GM21381 (cell line): Measurements from ENCODE around the gene BCAR3.
"Not testable (repeated sequence)": the region's sequence is repeated elsewhere in the genome, so short reads cannot be mapped to it uniquely, and the experiment has no call there.

Experiments used
- ATAC-seq: cut with Tn5 transposase; IDR thresholded peaks from one replicate; pipeline ENCODE4 v1.9.1; 2021; ENCODE audit warnings: mild to moderate bottlenecking, moderate library complexity; ENCODE audit not compliant: unreplicated experiment

BCAR3 gene

GRCh38 chr1:93690341-93690740, 8.7 kb upstream of the BCAR3 start:
- no peak for ATAC-seq

DNA sequence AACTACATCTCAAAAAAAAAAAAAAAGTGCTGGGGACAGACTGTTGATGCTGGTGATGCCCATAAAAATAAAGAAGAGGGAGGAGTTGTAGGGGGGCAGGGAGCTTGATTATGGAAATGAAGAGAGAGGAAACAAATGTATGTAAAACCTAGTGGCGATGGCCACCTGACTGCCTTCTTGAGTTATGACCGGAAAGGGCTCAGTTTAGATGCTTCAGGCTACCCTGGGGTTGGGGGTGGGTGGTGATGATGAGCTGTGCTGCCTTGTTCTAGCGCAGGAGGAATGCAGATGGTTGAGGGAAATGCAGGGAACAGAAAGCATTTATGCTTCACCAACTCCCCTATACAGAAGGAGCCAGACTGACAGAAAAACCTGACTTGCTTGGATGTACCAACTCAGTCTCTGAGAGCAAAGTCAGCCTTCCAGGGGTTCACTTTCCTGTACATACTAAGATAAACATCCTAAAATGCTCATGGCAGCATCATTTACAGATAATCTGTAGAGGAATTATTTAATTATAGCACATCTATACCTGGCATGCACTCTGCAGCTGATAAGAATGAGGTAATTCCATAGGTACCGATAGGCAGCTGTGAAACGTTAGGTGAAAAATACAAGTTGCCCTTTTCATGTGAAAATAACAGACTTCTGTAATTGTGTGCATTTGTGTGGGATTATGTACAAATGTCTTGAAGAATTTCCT, 8.0 kb upstream of the BCAR3 start:
- no peak for ATAC-seq

DNA sequence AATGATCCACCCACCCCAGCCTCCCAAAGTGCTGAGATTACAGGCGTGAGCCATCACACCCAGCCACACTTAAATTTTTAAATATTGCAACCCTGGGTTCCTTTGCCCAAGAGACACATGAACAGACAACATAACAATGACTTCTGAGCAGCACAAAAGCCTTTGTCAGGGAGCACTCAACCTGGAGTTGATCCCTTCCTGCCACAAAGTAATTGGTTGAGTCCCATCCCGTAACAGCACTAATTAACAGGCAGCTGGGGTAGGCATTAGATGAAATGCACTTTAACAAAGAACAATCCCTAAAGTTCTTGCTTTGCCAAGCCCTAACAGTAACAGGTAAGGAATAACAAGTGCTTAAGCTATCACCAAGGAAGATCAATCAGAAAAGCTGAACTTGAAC, 5.9 kb upstream of the BCAR3 start:
- no peak for ATAC-seq

DNA sequence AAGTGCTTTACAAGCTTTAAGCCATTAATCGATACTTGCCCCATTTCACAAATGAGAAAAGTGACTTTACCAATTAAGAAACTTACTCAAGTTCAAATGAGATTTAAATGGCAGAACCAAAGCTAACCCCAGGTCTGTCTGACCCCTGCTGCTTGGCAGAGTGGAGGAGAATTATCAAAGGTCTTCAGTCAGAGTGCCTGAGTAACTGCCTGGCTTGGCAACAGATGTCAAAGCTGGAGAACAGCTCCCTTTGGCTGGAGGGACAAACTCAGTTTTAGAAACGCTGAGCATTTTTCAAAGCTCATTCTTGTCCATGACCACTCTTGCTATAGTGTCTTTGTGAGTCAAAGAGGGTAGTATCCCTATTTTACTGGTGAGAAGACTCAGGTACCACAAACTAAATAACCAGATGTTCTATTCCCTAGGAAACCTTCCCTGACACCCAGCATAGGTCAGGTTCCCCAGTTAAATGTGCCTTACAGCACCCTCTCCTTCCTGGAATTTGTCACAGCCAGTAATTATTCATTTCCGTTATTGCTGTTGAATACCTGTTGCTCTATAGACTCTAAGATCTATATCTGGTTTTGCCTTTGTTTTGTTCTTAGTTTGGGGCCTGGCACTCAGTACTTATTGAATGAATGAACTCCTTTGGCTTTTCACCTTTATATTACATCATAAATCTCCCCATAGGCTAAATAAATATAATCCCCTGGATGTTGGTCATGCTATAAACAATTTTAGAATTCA, 5.0 kb upstream of the BCAR3 start:
- no peak for ATAC-seq

DNA sequence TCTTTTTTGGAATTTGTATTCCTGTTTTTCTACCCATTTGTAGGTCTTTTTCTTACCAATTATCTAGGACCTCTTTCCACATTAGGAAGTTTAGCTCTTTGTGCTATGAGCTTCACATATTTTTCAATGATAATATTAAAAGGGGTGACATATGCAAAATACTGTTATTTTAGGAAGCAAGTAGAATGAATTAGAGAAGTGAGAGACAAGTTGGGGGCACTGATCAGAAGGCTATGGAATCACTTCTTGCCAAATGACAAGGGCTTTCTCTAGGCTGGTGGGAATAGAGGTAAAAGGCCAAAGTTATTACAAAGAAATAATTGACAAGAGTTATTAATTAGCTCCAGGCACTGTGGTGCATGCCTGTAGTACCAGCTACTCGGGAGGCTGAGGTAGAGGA, 4.3 kb upstream of the BCAR3 start:
- ATAC-seq, result no peak

- ATAC-seq, result no peak
Observed at GRCh38 chr1:93683234-93683633, 1.6 kb upstream of the BCAR3 start.

- ATAC-seq, result no peak
Observed at GRCh38 chr1:93681989-93682412, 364 bp upstream of the BCAR3 start.

DNA sequence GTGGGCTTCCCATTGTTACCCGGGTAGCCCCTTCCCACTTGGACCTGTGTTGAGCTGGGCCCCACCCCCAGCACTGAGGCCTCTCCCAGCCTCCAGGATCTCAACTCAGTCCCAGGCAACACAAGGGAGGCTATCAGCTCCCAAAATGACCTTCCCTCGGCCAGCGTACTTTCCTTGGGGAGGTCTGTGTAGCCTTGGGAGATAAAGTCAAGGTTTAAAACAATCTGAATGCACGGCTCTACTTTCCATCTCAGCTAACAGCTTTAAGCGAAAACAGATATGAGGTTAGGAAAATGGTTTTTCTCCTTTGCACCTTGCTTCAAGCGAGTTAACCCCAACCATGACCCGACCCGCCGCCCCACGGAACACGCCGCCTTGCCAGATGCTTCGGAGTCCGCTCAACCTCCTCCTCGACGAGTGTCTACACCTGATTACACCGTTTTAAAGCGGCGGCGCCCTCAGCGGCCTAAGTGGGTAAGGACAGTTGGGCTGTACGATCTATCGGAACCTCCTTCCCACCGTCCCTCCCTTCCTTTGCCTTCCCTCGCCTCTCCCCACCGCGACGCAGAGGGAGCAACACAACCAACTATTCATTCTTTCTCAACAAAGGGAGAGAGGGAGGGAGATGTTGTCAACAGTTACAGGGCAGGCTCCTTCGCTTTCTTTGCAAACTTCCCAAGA, 1.1 kb downstream of the BCAR3 start:
- ATAC-seq, result peak; percentile 61

- no peak for ATAC-seq
Observed at GRCh38 chr1:93680076-93680419, 1.6 kb downstream of the BCAR3 start.

DNA sequence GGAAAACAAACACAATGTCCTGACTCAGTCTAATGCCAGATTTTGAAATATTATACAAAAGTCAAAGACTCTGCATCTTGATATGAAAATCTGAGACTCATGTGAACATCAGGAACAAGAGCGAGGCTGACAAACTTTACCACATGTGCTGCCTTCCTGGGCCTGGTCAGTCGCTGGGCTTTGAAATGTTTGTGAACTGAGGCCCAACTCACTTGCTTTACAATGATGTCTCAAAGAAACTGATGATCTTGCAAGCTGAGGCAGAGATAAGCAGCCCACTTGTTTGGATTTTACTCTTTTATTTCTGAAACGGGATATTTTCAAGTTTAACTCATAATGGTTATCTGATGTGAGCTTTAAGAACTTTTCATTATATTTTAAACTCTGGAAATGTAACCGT, 2.1 kb downstream of the BCAR3 start:
- no peak for ATAC-seq

DNA sequence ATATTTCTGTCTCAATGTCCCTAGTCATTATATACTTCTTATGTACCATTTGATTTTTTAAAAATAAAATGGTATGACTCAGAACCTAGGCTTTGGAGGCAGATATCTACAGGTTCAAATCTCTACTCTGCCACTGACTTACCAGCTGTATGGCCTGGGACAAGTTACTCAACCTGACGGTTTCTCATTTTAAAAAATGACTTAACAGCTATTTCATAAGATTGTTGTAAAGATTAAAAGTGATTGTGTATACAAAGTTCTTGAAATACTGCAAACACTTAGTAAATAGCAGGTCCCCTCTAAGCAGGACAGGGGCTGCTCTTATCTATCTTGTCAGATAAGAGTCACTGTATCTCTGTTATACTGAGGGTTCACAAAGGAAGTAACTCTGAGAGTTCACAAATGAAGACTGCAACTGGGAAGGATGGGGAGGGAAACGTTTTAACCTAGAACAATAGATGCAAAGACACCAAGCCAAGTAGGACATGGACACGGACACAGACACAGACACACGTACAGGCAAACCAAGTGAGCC, 2.6 kb downstream of the BCAR3 start:
- ATAC-seq, result no peak

DNA sequence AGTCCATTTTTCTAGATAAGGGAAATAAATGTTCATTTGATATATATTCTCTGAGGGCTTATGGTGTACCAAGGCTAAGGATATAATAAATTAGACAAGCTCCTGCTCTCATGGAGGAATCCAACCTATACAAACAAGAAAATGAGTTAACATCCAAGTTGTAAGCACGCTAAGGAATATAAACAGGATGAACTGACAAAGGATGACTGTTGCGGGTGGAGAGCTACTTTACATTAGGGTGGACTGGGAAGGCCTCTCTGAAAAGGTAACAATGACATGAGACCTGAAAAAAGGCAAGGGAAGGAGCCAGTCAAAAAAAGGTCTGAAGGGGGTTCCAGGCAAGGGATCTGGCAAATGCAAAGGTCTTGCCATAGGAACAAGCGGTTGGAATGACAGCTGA, 3.1 kb downstream of the BCAR3 start:
- ATAC-seq, result no peak

GRCh38 chr1:93677729-93678128, 3.9 kb downstream of the BCAR3 start:
- no peak for ATAC-seq

GRCh38 chr1:93676427-93676826, 5.2 kb downstream of the BCAR3 start:
- no peak for ATAC-seq

DNA sequence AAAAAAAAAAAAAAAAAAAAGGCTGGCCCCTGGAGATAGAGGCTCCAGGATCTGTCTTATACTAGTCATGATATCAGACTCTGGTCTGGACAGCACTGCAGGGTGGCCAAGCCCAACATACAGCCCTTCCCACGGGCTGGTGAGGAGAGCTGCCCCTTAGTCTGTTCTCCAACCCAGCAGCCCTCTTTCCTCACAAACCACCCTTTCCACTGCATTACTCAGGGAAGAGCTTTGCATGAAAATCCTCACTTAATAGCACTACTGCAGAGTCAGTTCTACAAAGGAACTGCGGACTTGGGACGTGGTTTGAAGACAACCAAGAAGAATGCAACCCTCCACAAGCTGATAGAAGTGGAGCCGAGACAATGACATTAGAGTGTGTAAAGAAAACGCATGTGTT, 5.7 kb downstream of the BCAR3 start:
- ATAC-seq, result no peak

GRCh38 chr1:93675271-93675670, 6.4 kb downstream of the BCAR3 start:
- no peak for ATAC-seq

- not testable (repeated sequence) for ATAC-seq
Observed at GRCh38 chr1:93674071-93674470, 7.6 kb downstream of the BCAR3 start.

DNA sequence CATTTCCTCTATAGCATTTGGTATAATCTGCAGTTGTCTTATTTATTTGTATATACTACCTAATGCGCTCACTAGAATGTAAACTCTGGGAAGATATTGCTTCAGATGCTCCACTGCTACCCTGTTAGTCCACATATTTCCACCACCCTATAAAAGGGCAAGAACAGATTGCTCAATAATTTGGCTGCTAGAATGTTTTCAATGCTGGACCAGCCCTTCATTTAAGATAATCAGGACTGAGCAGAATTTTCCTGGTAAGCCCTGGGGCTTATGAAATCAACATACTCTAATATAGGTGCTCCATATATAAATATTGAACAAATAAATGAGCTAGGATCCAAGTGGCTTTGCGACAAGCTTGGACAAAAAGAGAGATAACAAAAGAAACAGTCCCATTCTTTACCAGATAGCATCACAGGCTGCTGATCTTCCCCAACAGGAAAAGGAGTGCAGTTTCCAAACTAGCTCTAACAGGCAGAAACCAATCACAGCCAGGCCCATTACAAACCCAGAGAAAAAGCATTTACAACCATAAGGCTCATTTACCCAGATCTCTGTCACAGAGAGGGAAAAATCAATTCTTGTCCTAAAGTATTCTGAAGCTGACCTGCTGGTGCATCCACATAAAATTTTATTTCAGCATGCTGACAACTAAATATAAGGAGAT, 8.3 kb downstream of the BCAR3 start:
- no peak for ATAC-seq

DNA sequence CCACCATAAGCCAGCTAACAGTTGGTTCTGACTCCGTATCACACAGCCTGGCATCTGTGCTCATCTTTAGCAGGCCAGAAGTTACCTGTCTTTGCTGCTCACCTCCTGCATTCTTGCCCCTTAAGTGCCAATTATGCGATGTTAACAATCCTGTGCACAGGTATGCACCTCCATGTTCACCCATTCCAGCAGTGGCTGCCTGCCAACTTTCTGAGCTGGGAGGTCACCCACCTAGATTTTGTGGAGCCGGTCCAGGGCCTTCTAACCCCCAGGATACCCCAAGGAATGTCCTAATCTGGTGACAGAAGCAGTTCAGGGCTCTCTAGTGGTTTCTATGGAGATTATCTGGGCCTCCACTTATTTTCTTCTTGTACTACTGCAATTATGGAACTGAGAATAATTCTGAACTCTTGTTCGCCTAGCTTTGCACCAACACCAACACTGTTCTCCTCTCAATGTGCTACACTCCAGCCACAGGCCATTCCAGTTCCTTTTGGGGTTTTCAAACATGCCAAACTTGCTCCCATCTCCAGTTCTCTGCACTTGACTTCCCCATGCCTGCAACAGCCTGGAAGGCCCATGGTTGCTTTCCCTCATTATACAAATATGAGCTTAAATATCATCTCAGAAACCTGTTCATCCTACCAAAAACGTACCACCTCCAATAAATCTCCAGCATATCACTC, 9.0 kb downstream of the BCAR3 start:
- no peak for ATAC-seq

DNA sequence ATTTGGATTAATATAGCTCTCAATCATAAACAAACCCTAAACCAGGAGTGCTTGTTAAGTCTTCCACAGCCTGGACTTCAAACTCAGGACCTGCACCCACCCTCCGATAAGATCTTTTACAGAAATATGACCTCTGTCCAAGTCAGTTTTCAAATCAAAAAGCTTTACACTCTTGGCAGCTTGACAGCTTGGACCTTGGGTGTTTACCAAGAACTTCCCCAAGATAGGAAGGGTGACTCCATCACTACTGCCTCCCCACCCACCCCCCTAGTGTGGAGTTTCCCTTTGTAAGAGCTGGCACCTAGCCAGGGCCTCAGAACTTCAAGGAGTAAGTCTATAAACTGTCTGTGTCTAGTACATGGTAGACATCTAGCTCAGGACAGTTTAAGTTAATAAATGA, 9.6 kb downstream of the BCAR3 start:
- no peak for ATAC-seq

GRCh38 chr1:93671099-93671621, 10.5 kb downstream of the BCAR3 start:
- ATAC-seq, result no peak
